HepG2 (cell line): ENCODE data around the gene ACSS2. TPM values are rescaled to one million over a fixed set of nuclear protein-coding genes. Genes with fewer than 3 reads are reported as not detected.

Experiments
- ATAC-seq: fragments of 200-7000 bp; cut with Tn5 transposase; 3 replicates; pipeline ENCODE4 v1.9.1; 2020; ENCODE audit warnings: mild to moderate bottlenecking, moderate library complexity
- BruUV-seq: library from RNA; stranded (reverse); fragments of 400-500 nt; replicated peaks from 2 replicates; lab custom pipeline; 2021; lab: Mats Ljungman, UMichigan
- CTCF ChIA-PET: fragments of 300-600 bp; formaldehyde crosslinking; extraction: SDS; loops from one replicate; lab custom pipeline; 2021; ENCODE audit warnings: low total read pairs, inconsistent platforms, low intra/inter-chr PET ratio; lab: Yijun Ruan, JAX
- POLR2A ChIA-PET: fragments of 350-600 bp; sonication (Branson Sonifier 250); formaldehyde crosslinking; loops from one replicate; lab custom pipeline; 2020; ENCODE audit warnings: antibody characterized with exemption, inconsistent platforms; lab: Yijun Ruan, JAX
- DNase-seq: peaks from one replicate; pipeline ENCODE4 v3.0.0-alpha.2; 2015; ENCODE audit warnings: low spot score
- FAIRE-seq: peaks from 3 replicates; lab custom pipeline; 2011; peaks lifted over from hg19 to GRCh38; lab: Jason Lieb, UNC
- H2AFZ ChIP-seq: one replicate; pipeline ENCODE4 v1.6.1; 2011; ENCODE audit warnings: low read length, inconsistent platforms
- H3K27ac ChIP-seq: fragments of 300-600 bp; 3 replicates; pipeline ENCODE4 v1.8.0; 2011; ENCODE audit warnings: mixed run types, mild to moderate bottlenecking, mixed read lengths, low read length, inconsistent platforms; ENCODE audit not compliant: insufficient read depth; ENCODE audit errors: extremely low read length
- H3K27me3 ChIP-seq, 2 experiments: fragments of 200-600 bp in 1 of 2; 2 replicates in 1 of 2; 3 replicates in 1 of 2; pipeline versions ENCODE4 v1.6.0 to v1.8.0; 2011; ENCODE audit warnings: low read length in 2 of 2, mild to moderate bottlenecking in 2 of 2, moderate library complexity in 2 of 2, inconsistent platforms in 1 of 2; ENCODE audit not compliant: insufficient read depth in 2 of 2, control insufficient read depth in 1 of 2
- H3K36me3 ChIP-seq, 2 experiments: fragments of 200-600 bp in 1 of 2; replicated peaks in 1 of 2; 2 replicates in 1 of 2; 3 replicates in 1 of 2; pipeline versions ENCODE4 v1.5.1 to v1.8.0; 2011; ENCODE audit warnings: low read length in 2 of 2, inconsistent platforms in 1 of 2; ENCODE audit not compliant: insufficient read depth in 2 of 2, control insufficient read depth in 1 of 2
- H3K4me1 ChIP-seq: 2 replicates; pipeline ENCODE4 v1.5.1; 2012; ENCODE audit warnings: low read length, inconsistent platforms; ENCODE audit not compliant: insufficient read depth
- H3K4me2 ChIP-seq: 2 replicates; pipeline ENCODE4 v1.6.0; 2011; ENCODE audit warnings: low read depth, low read length, inconsistent platforms
- H3K4me3 ChIP-seq, 3 experiments: fragments of 200-600 bp in 1 of 3; sonication (generic), shearing (Covaris generic) in 1 of 3; replicated peaks in 1 of 3; 2 replicates each; pipeline ENCODE4 v1.5.1; 2011 to 2016; ENCODE audit warnings: low read length in 3 of 3, inconsistent platforms in 2 of 3, low read depth in 2 of 3, mild to moderate bottlenecking in 2 of 3, control low read depth in 1 of 3, mixed read lengths in 1 of 3; ENCODE audit not compliant: insufficient read depth in 1 of 3
- H3K79me2 ChIP-seq: one replicate; pipeline ENCODE4 v1.6.1; 2011; ENCODE audit warnings: low read length, inconsistent platforms; ENCODE audit not compliant: insufficient read depth
- H3K9ac ChIP-seq: 2 replicates; pipeline ENCODE4 v1.6.0; 2011; ENCODE audit warnings: mild to moderate bottlenecking, low read depth, low read length, inconsistent platforms; ENCODE audit not compliant: insufficient read depth
- H3K9me3 ChIP-seq: 2 replicates; pipeline ENCODE4 v1.5.1; 2012; ENCODE audit warnings: mild to moderate bottlenecking, low read length
- H4K20me1 ChIP-seq: 2 replicates; pipeline ENCODE4 v1.6.0; 2011; ENCODE audit warnings: inconsistent platforms, mild to moderate bottlenecking, low read length, moderate library complexity; ENCODE audit not compliant: insufficient read depth
- HNF1A ChIP-seq, 2 experiments: sonication (generic) in 1 of 2; formaldehyde crosslinking in 1 of 2; IDR thresholded peaks; 2 replicates each; pipeline versions ENCODE4 v1.4.0 to v1.6.1; 2016 to 2020; ENCODE audit warnings: borderline replicate concordance in 1 of 2, low read depth in 1 of 2, mild to moderate bottlenecking in 1 of 2, missing genetic modification reagents in 1 of 2
- HOXA7 ChIP-seq: sonication (generic); formaldehyde crosslinking; IDR thresholded peaks from 2 replicates; pipeline ENCODE4 v1.8.1; 2022; ENCODE audit warnings: mild to moderate bottlenecking, missing genetic modification reagents, moderate library complexity
- KLF16 ChIP-seq, 2 experiments: sonication (generic) in 1 of 2; formaldehyde crosslinking in 1 of 2; IDR thresholded peaks; 2 replicates each; pipeline versions ENCODE4 v1.6.1 to v1.8.0; 2016 to 2023; ENCODE audit warnings: missing genetic modification reagents in 2 of 2, missing compliant biosample characterization in 1 of 2
- MAFK ChIP-seq, 2 experiments: IDR thresholded peaks in 1 of 2; conservative IDR thresholded peaks in 1 of 2; 2 replicates each; pipeline ENCODE4 v1.6.1; 2011; ENCODE audit warnings: improper control_type of control experiment in 2 of 2, low read length in 2 of 2
- NFIC ChIP-seq: IDR thresholded peaks from 2 replicates; pipeline ENCODE4 v1.6.1; 2012; ENCODE audit warnings: mild to moderate bottlenecking, low read length, inconsistent platforms
- REPIN1 ChIP-seq: sonication (generic); formaldehyde crosslinking; IDR thresholded peaks from 2 replicates; pipeline ENCODE4 v1.8.0; 2022; ENCODE audit warnings: missing genetic modification reagents, low read depth, mild to moderate bottlenecking, borderline replicate concordance
- SOX5 ChIP-seq: IDR thresholded peaks from 2 replicates; pipeline ENCODE4 v1.6.1; 2016; ENCODE audit warnings: borderline replicate concordance
- ZNF431 ChIP-seq: sonication (generic); formaldehyde crosslinking; IDR thresholded peaks from 2 replicates; pipeline ENCODE4 v1.9.0; 2022; ENCODE audit warnings: missing genetic modification reagents, low read depth, mild to moderate bottlenecking, borderline replicate concordance
- ZNF629 ChIP-seq: sonication (generic); formaldehyde crosslinking; conservative IDR thresholded peaks from 2 replicates; pipeline ENCODE4 v1.5.0; 2020; ENCODE audit warnings: missing genetic modification reagents
- ZSCAN5A ChIP-seq: sonication (generic); formaldehyde crosslinking; IDR thresholded peaks from 2 replicates; pipeline ENCODE4 v1.8.0; 2022; ENCODE audit warnings: mild to moderate bottlenecking, missing genetic modification reagents, borderline replicate concordance
- WGBS: methylation state at CpG from one replicate; pipeline ENCODE4 v1.1.6; 2017; ENCODE audit warnings: low lambda C conversion rate; 5-methylcytosine and 5-hydroxymethylcytosine counted together
- in situ Hi-C: cut with HindIII; loops from 2 replicates; pipeline ENCODE4 v1.10.0; 2017; ENCODE audit warnings: low pct_unique_long_range_greater_than_20kb; ENCODE audit not compliant: extremely low pct_ligation_motif_present
- intact Hi-C: fragments of 100-400 bp; cut with micrococcal nuclease; formaldehyde crosslinking; loops from one replicate; pipeline ENCODE4 v1.10.0; 2022; ENCODE audit not compliant: unreplicated experiment
- polyA plus RNA-seq, 8 experiments: library from polyadenylated mRNA; depleted of rRNA in 3 of 8; stranded (reverse) in 7 of 8; unstranded in 1 of 8; fragments of >200 nt; fragmentation: Illumina TruSeq in 4 of 8; extraction: Trizol in 4 of 8; gene quantifications; 2 replicates each; pipeline versions ENCODE4 v1.2.1 to v1.2.3, GENCODE V29; 2011 to 2016; ENCODE audit warnings: low read depth in 4 of 8, missing spikeins in 1 of 8, mixed read lengths in 1 of 8; ENCODE audit not compliant: insufficient read depth in 1 of 8
- total RNA-seq, 5 experiments: library from RNA; depleted of rRNA; stranded (reverse); fragments of >200 nt; fragmentation: Illumina TruSeq; extraction: Trizol; gene quantifications; 2 replicates each; pipeline ENCODE4 v1.2.3, GENCODE V29; 2016; ENCODE audit warnings: low read depth in 1 of 5

The ACSS2 gene
- total and polyA plus RNA-seq, 2 of the 13 experiments (the other 11 are each of a cell fraction or from before 2014, with no cell fraction given): 72.8 to 89.7 TPM

GRCh38 chr20:34884260-34884659 lies 7.8 kb downstream of the ACSS2 start:
- CTCF ChIA-PET: no interaction called here
- in situ Hi-C loops (no loop called here), intact Hi-C loops (no loop called here)
- Histone ChIP-seq H3K27ac (no peak overlapping the region), H3K4me2 (no peak overlapping the region), H3K4me3 (no peak overlapping the region), H3K36me3 (peaks cover 3 to 35% of the 10 kb centered on the region in 2 experiments; a peak in 4 of 5 replicates), H3K9me3 (no peaks in the 10 kb centered on the region), H3K27me3 (no peaks in the 10 kb centered on the region), H3K79me2 (peaks cover 12% of the 10 kb centered on the region), H4K20me1 (peaks cover 7% of the 10 kb centered on the region; the same call in 1 of the 2 replicates), H2AFZ (no peak overlapping the region), H3K4me1 (peaks cover 22% of the 10 kb centered on the region), H3K9ac (no peak overlapping the region)
- POLR2A ChIA-PET: interaction anchor here (0.8 kb wide), 1 partner anchor 8 kb away, joined by 3 read pairs; the partner anchor contains the start of gene ACSS2
- FAIRE-seq (no peak), DNase-seq (no peak), ATAC-seq (no peak)
- TF ChIP-seq ZNF431: no peak
- TF ChIP-seq ZNF629 (CRISPR knock-in tag): peak; percentile 63; the same call in 1 of the 2 replicates
- WGBS: 83% methylated on average over 1 of the region's 1 CpG
- no TSS peak for BruUV-seq

GRCh38 chr20:34886122-34886521 lies 9.7 kb downstream of the ACSS2 start:
- Histone ChIP-seq H3K36me3 (peaks cover 3 to 35% of the 10 kb centered on the region in 2 experiments; a peak in 4 of 5 replicates), H3K4me3 (no peak overlapping the region), H3K27ac (no peak overlapping the region), H3K9me3 (no peaks in the 10 kb centered on the region), H3K27me3 (no peaks in the 10 kb centered on the region), H3K4me2 (no peak overlapping the region), H4K20me1 (peaks cover 7% of the 10 kb centered on the region; the same call in 1 of the 2 replicates), H3K79me2 (no peaks in the 10 kb centered on the region), H3K9ac (no peak overlapping the region), H3K4me1 (peaks cover 16% of the 10 kb centered on the region), H2AFZ (no peak overlapping the region)
- DNase-seq (no peak), ATAC-seq (peak; percentile 43; the same call in 1 of the 3 replicates), FAIRE-seq (no peak)
- intact Hi-C loops (no loop called here), in situ Hi-C loops (no loop called here)
- CTCF ChIA-PET: no interaction called here
- 61% methylated on average over 3 of the region's 3 CpGs for WGBS
- BruUV-seq: no TSS peak
- POLR2A ChIA-PET: interaction anchor here (3.6 kb wide), 1 partner anchor 10 kb away, joined by 19 read pairs; the partner anchor contains the start of gene ACSS2
- TF ChIP-seq HOXA7 (CRISPR knock-in tag): no peak
- TF ChIP-seq REPIN1 (CRISPR knock-in tag): no peak
- 0 out of 2 replicates have a peak, but pooled peaks have one; percentile 26 for TF ChIP-seq NFIC
- TF ChIP-seq ZSCAN5A (CRISPR knock-in tag): no peak
- peak; percentile 53; the same call in 1 of the 2 replicates for TF ChIP-seq SOX5 (CRISPR knock-in tag)
- peak in 1 of 2 experiments; percentile 12; a peak in 1 of 4 replicates for TF ChIP-seq MAFK (conservative IDR thresholded peaks at IDR 0.05 in 1 of 2, IDR thresholded peaks at IDR 0.05 in 1 of 2; ENCODE audit: low read length in 2 of 2)
- TF ChIP-seq KLF16 (CRISPR knock-in tag; IDR thresholded peaks at IDR 0.05): 0 out of 4 replicates have a peak, but pooled peaks of 1 of the 2 experiments have one; percentile 29
- TF ChIP-seq HNF1A (IDR thresholded peaks at IDR 0.05; ENCODE audit: low read depth): peak; percentile 78
- peak; percentile 85; the same call in 1 of the 2 replicates for TF ChIP-seq HNF1A (CRISPR knock-in tag; IDR thresholded peaks at IDR 0.05; ENCODE audit: borderline replicate concordance)
